Endothelial cell of umbilical vein (primary cell): Measurements from ENCODE around the gene MLLT11. TPM values are rescaled to one million over a fixed set of nuclear protein-coding genes. Genes with fewer than 3 reads are reported as not detected.

Source experiments
- BruUV-seq: library from RNA; stranded (reverse); fragments of 400-500 nt; replicated peaks from 2 replicates; lab custom pipeline; 2021; lab: Mats Ljungman, UMichigan
- CTCF ChIA-PET: fragments of 300-600, 350-600 bp; sonication (Branson Sonifier 250); formaldehyde crosslinking; loops from one replicate; lab custom pipeline; 2021; ENCODE audit warnings: antibody characterized with exemption, inconsistent platforms; lab: Charles Lee
- POLR2A ChIA-PET: fragments of 300-600, 350-600 bp; sonication (Branson Sonifier 250); formaldehyde crosslinking; loops from one replicate; lab custom pipeline; 2021; ENCODE audit warnings: antibody characterized with exemption, inconsistent platforms; lab: Charles Lee
- DNase-seq: peaks from one replicate; pipeline ENCODE4 v3.0.0-alpha.2; 2011; ENCODE audit warnings: low read depth, low spot score
- FAIRE-seq: peaks from 2 replicates; lab custom pipeline; 2011; peaks lifted over from hg19 to GRCh38; lab: Jason Lieb, UNC
- H2AFZ ChIP-seq: 2 replicates; pipeline ENCODE4 v1.6.0; 2012; ENCODE audit warnings: low read depth, low read length, control low read depth, inconsistent platforms
- H3K27ac ChIP-seq: 2 replicates; pipeline ENCODE4 v1.5.1; 2011; ENCODE audit warnings: low read depth, mild to moderate bottlenecking, control low read depth, low read length, moderate library complexity; ENCODE audit not compliant: insufficient read depth
- H3K27me3 ChIP-seq, 2 experiments: 2 replicates each; pipeline versions ENCODE4 v1.6.0 to v1.6.1; 2011; ENCODE audit warnings: low read length in 2 of 2, mixed read lengths in 1 of 2; ENCODE audit not compliant: control insufficient read depth in 2 of 2, insufficient read depth in 2 of 2
- H3K36me3 ChIP-seq, 2 experiments: 2 replicates in 1 of 2; 3 replicates in 1 of 2; pipeline ENCODE4 v1.5.1; 2011; ENCODE audit warnings: low read length in 2 of 2, mild to moderate bottlenecking in 1 of 2, moderate library complexity in 1 of 2; ENCODE audit not compliant: control insufficient read depth in 2 of 2, insufficient read depth in 2 of 2; ENCODE audit errors: extremely low read depth in 1 of 2
- H3K4me1 ChIP-seq: 3 replicates; pipeline ENCODE4 v1.5.1; 2011; ENCODE audit warnings: mild to moderate bottlenecking, low read length; ENCODE audit not compliant: control insufficient read depth, insufficient read depth; ENCODE audit errors: extremely low read depth
- H3K4me2 ChIP-seq: 2 replicates; pipeline ENCODE4 v1.6.1; 2011; ENCODE audit warnings: low read length, control low read depth, mixed read lengths; ENCODE audit not compliant: insufficient read depth
- H3K4me3 ChIP-seq, 3 experiments: fragments of 200-600 bp in 1 of 3; sonication (generic), shearing (Covaris generic) in 1 of 3; replicated peaks in 1 of 3; 2 replicates each; pipeline ENCODE4 v1.5.1; 2011 to 2016; ENCODE audit warnings: control low read depth in 3 of 3, low read length in 3 of 3, mild to moderate bottlenecking in 2 of 3, inconsistent platforms in 1 of 3, low read depth in 1 of 3, moderate library complexity in 1 of 3; ENCODE audit not compliant: insufficient read depth in 1 of 3
- H3K79me2 ChIP-seq: 2 replicates; pipeline ENCODE4 v1.6.0; 2012; ENCODE audit warnings: low read length, inconsistent platforms; ENCODE audit not compliant: control insufficient read depth, insufficient read depth
- H3K9ac ChIP-seq: replicated peaks from 2 replicates; pipeline ENCODE3; 2011; ENCODE audit warnings: low read length, control low read depth; ENCODE audit not compliant: insufficient read depth; ENCODE audit errors: extremely low read depth
- H3K9me1 ChIP-seq: replicated peaks from 3 replicates; pipeline ENCODE4 v1.6.0; 2011; ENCODE audit warnings: mild to moderate bottlenecking, low read length; ENCODE audit not compliant: control insufficient read depth, insufficient read depth; ENCODE audit errors: extremely low read depth
- H3K9me3 ChIP-seq: replicated peaks from 2 replicates; pipeline ENCODE4 v1.5.1; 2012; ENCODE audit warnings: low read length, inconsistent platforms; ENCODE audit not compliant: control insufficient read depth, insufficient read depth
- H4K20me1 ChIP-seq: replicated peaks from 2 replicates; pipeline ENCODE3; 2011; ENCODE audit warnings: mild to moderate bottlenecking, low read length; ENCODE audit not compliant: control insufficient read depth, insufficient read depth; ENCODE audit errors: extremely low read depth
- CTCF ChIP-seq, 2 donors: IDR thresholded peaks; 1 replicate in 1 of 2; 2 replicates in 1 of 2; pipeline ENCODE4 v1.5.1; 2011; ENCODE audit warnings: low read length in 2 of 2, mild to moderate bottlenecking in 2 of 2, moderate library complexity in 2 of 2, control low read depth in 1 of 2, inconsistent platforms in 1 of 2, low read depth in 1 of 2; ENCODE audit not compliant: insufficient read depth in 1 of 2; ENCODE audit errors: extremely low read depth in 1 of 2
- EZH2 ChIP-seq: IDR thresholded peaks from 2 replicates; pipeline ENCODE4 v1.6.1; 2012; ENCODE audit warnings: borderline replicate concordance, low read depth, mild to moderate bottlenecking, moderate library complexity, low read length, inconsistent platforms; ENCODE audit not compliant: severe bottlenecking
- FOS ChIP-seq: IDR thresholded peaks from 2 replicates; pipeline ENCODE4 v1.6.1; 2011; ENCODE audit warnings: mild to moderate bottlenecking, low read length, moderate library complexity, borderline replicate concordance; ENCODE audit not compliant: insufficient read depth
- GATA2 ChIP-seq: IDR thresholded peaks from 2 replicates; pipeline ENCODE4 v1.7.0; 2011; ENCODE audit warnings: low read depth, mild to moderate bottlenecking, moderate library complexity, mixed read lengths, low read length; ENCODE audit not compliant: insufficient read length, insufficient read depth
- JUN ChIP-seq: IDR thresholded peaks from 2 replicates; pipeline ENCODE4 v1.6.1; 2011; ENCODE audit warnings: borderline replicate concordance, low read depth; ENCODE audit not compliant: insufficient read length, insufficient read depth
- MAX ChIP-seq: IDR thresholded peaks from 2 replicates; pipeline ENCODE4 v1.6.1; 2011; ENCODE audit not compliant: insufficient read depth, insufficient read length
- MYC ChIP-seq: IDR thresholded peaks from one replicate; pipeline ENCODE4 v1.6.1; 2011; ENCODE audit warnings: mild to moderate bottlenecking, low read depth, low read length
- POLR2A ChIP-seq: IDR thresholded peaks from 2 replicates; pipeline ENCODE4 v1.6.1; 2012; ENCODE audit warnings: low read depth, mild to moderate bottlenecking, control low read depth, low read length
- POLR2AphosphoS5 ChIP-seq: IDR thresholded peaks from 2 replicates; pipeline ENCODE4 v1.6.1; 2012; ENCODE audit warnings: low read depth, mild to moderate bottlenecking, control low read depth, low read length, moderate library complexity; ENCODE audit not compliant: insufficient read depth
- dilution Hi-C: fragments of 300-500 bp; cut with MboI; formaldehyde crosslinking; loops from one replicate; pipeline ENCODE4 v1.15.0; 2019; ENCODE audit warnings: low sequenced_read_pairs; ENCODE audit not compliant: extremely low pct_ligation_motif_present
- intact Hi-C: fragments of 100-400 bp; cut with micrococcal nuclease; formaldehyde crosslinking; loops from one replicate; pipeline ENCODE4 v1.10.0; 2022
- polyA plus RNA-seq, 4 experiments: library from polyadenylated mRNA; depleted of rRNA in 3 of 4; stranded (reverse) in 3 of 4; unstranded in 1 of 4; fragments of >200 nt; gene quantifications; 2 replicates each; pipeline versions ENCODE4 v1.2.1 to v1.2.3, GENCODE V29; 2011 to 2012; ENCODE audit warnings: missing spikeins in 1 of 4
- total RNA-seq: library from RNA; stranded (reverse); gene quantifications from 2 replicates; pipeline ENCODE4 v1.2.3, GENCODE V29; 2021

The MLLT11 gene
- total and polyA plus RNA-seq, 2 donors (not counting 3 experiments of a cell fraction or from before 2014, with no cell fraction given) = 25.2 to 26.5 TPM

GRCh38 chr1:151069103-151069486 lies 8.9 kb downstream of the MLLT11 start:
- peaks cover 0 to 5% of the 10 kb centered on the region in 2 experiments for H3K36me3 ChIP-seq
- no peaks in the 10 kb centered on the region for H3K27me3 ChIP-seq
- no peaks in the 10 kb centered on the region for H3K9me1 ChIP-seq
- BruUV-seq = no TSS peak
- H3K9ac ChIP-seq = no peak overlapping the region
- peaks cover 37% of the 10 kb centered on the region for H3K79me2 ChIP-seq
- no peak for TF ChIP-seq MYC
- no peak for TF ChIP-seq CTCF (IDR thresholded peaks at IDR 0.05; ENCODE audit: extremely low read depth in 1 of 2, insufficient read depth in 1 of 2, low read depth in 1 of 2, low read length in 2 of 2)
- no peak for TF ChIP-seq JUN
- TF ChIP-seq POLR2AphosphoS5 = no peak
- no peak for TF ChIP-seq MAX
- TF ChIP-seq FOS = no peak
- TF ChIP-seq POLR2A = no peak
- TF ChIP-seq GATA2 = no peak
- TF ChIP-seq EZH2 = no peak
- dilution Hi-C loops = no loop called here
- FAIRE-seq = no peak
- H4K20me1 ChIP-seq = no peaks in the 10 kb centered on the region
- CTCF ChIA-PET = no interaction called here
- no peak for DNase-seq
- no peak overlapping the region for H3K4me2 ChIP-seq
- POLR2A ChIA-PET = no interaction called here
- H3K9me3 ChIP-seq = no peaks in the 10 kb centered on the region
- no peak overlapping the region for H3K4me3 ChIP-seq
- intact Hi-C loops = no loop called here
- H3K27ac ChIP-seq = no peak overlapping the region
- H2AFZ ChIP-seq = no peak overlapping the region
- H3K4me1 ChIP-seq = peaks cover 2% of the 10 kb centered on the region
